K562 (cell line): Measurements from ENCODE around the gene HEXIM1. TPM values are rescaled to one million over a fixed set of nuclear protein-coding genes. Genes with fewer than 3 reads are reported as not detected.

Experiments
- ATAC-seq: fragments of 200-7000 bp; cut with Tn5 transposase; 3 replicates; pipeline ENCODE4 v1.9.1; 2020; ENCODE audit warnings: moderate library complexity
- BruUV-seq: library from RNA; stranded (reverse); fragments of 400-500 nt; replicated peaks from 2 replicates; lab custom pipeline; 2021; lab: Mats Ljungman, UMichigan
- CTCF ChIA-PET: fragments of 300-600 bp; formaldehyde crosslinking; extraction: SDS; loops from one replicate; lab custom pipeline; 2021; ENCODE audit warnings: low intra/inter-chr PET ratio; lab: Yijun Ruan, JAX
- POLR2A ChIA-PET: fragments of 300-600, 350-650 bp; sonication (Branson Sonifier 250); formaldehyde crosslinking; extraction: SDS; loops from one replicate; lab custom pipeline; 2021; ENCODE audit warnings: antibody characterized with exemption, inconsistent platforms; lab: Yijun Ruan, JAX
- DNase-seq, 4 experiments: peaks; one replicate each; pipeline versions ENCODE4 v3.0.0 to v3.0.0-alpha.2; 2011 to 2018; ENCODE audit warnings: low spot score in 3 of 4, mixed read lengths in 3 of 4; ENCODE audit errors: extremely low read depth in 1 of 4
- FAIRE-seq: peaks from 2 replicates; lab custom pipeline; 2011; peaks lifted over from hg19 to GRCh38; lab: Jason Lieb, UNC
- H2AFZ ChIP-seq: 2 replicates; pipeline ENCODE4 v1.6.0; 2011; ENCODE audit warnings: low read depth, low read length, control low read depth, inconsistent platforms
- H3K27ac ChIP-seq: fragments of 200-600 bp; 3 replicates; pipeline ENCODE4 v1.8.0; 2011; ENCODE audit warnings: low read depth, mild to moderate bottlenecking, control low read depth, inconsistent platforms, low read length, moderate library complexity, mixed read lengths; ENCODE audit errors: extremely low read depth
- H3K27me3 ChIP-seq, 2 experiments: fragments of 300-600 bp in 1 of 2; 2 replicates in 1 of 2; 3 replicates in 1 of 2; pipeline versions ENCODE4 v1.6.0 to v1.8.0; 2011; ENCODE audit warnings: inconsistent platforms in 2 of 2, low read length in 2 of 2, mild to moderate bottlenecking in 1 of 2, mixed read lengths in 1 of 2, moderate library complexity in 1 of 2; ENCODE audit not compliant: control insufficient read depth in 2 of 2, insufficient read depth in 2 of 2
- H3K36me3 ChIP-seq: fragments of 300-600 bp; 3 replicates; pipeline ENCODE4 v1.8.0; 2011; ENCODE audit warnings: mild to moderate bottlenecking, low read length, inconsistent platforms; ENCODE audit not compliant: control insufficient read depth, insufficient read depth
- H3K4me1 ChIP-seq, 2 experiments: fragments of 200-600 bp in 1 of 2; replicated peaks in 1 of 2; 2 replicates in 1 of 2; 3 replicates in 1 of 2; pipeline versions ENCODE4 v1.5.1 to v1.8.0; 2011; ENCODE audit warnings: inconsistent platforms in 2 of 2, low read length in 2 of 2, mild to moderate bottlenecking in 1 of 2, mixed read lengths in 1 of 2, moderate library complexity in 1 of 2; ENCODE audit not compliant: control insufficient read depth in 2 of 2, insufficient read depth in 2 of 2
- H3K4me2 ChIP-seq: 2 replicates; pipeline ENCODE4 v1.6.1; 2011; ENCODE audit warnings: low read length, control low read depth, inconsistent platforms, mixed read lengths; ENCODE audit not compliant: insufficient read depth
- H3K4me3 ChIP-seq: fragments of 200-600 bp; sonication (generic), shearing (Covaris generic); 2 replicates; pipeline ENCODE4 v1.5.1; 2016; ENCODE audit warnings: control low read depth, inconsistent platforms
- H3K79me2 ChIP-seq: fragments of 200-600 bp; 3 replicates; pipeline ENCODE4 v1.8.0; 2011; ENCODE audit warnings: low read length, inconsistent platforms; ENCODE audit not compliant: control insufficient read depth, insufficient read depth
- H3K9ac ChIP-seq, 2 experiments: 2 replicates each; pipeline versions ENCODE4 v1.6.0 to v1.6.1; 2011; ENCODE audit warnings: low read depth in 2 of 2, low read length in 2 of 2, control low read depth in 1 of 2, inconsistent platforms in 1 of 2, mild to moderate bottlenecking in 1 of 2, mixed read lengths in 1 of 2; ENCODE audit not compliant: insufficient read depth in 1 of 2
- H3K9me1 ChIP-seq: one replicate; pipeline ENCODE4 v1.6.0; 2011; ENCODE audit warnings: inconsistent platforms, mild to moderate bottlenecking, low read length, moderate library complexity; ENCODE audit not compliant: control insufficient read depth, insufficient read depth
- H3K9me3 ChIP-seq: replicated peaks from 2 replicates; pipeline ENCODE4 v1.5.1; 2011; ENCODE audit warnings: low read depth, low read length, inconsistent platforms; ENCODE audit not compliant: control insufficient read depth, insufficient read depth
- H4K20me1 ChIP-seq: replicated peaks from 2 replicates; pipeline ENCODE4 v1.6.1; 2011; ENCODE audit warnings: low read length, inconsistent platforms, mixed read lengths; ENCODE audit not compliant: control insufficient read depth, insufficient read depth
- CREB1 ChIP-seq, 2 experiments: sonication (generic) in 1 of 2; formaldehyde crosslinking in 1 of 2; IDR thresholded peaks; 2 replicates each; pipeline versions ENCODE4 v1.6.1 to v1.8.0; 2012 to 2022; ENCODE audit warnings: inconsistent platforms in 1 of 2, mild to moderate bottlenecking in 1 of 2, missing genetic modification reagents in 1 of 2, moderate library complexity in 1 of 2
- ELF1 ChIP-seq: fragments of 200-800 bp; sonication (Bioruptor generic); IDR thresholded peaks from 2 replicates; pipeline ENCODE4 v1.6.1; 2016; ENCODE audit warnings: missing genetic modification characterization, missing compliant biosample characterization
- FIP1L1 ChIP-seq: fragments of 200-400 bp; formaldehyde crosslinking; IDR thresholded peaks from 2 replicates; pipeline ENCODE4 v1.6.1; 2018; ENCODE audit warnings: mild to moderate bottlenecking, low read depth, low read length; ENCODE audit not compliant: poor library complexity, severe bottlenecking
- FOXA1 ChIP-seq: fragments of 450-650 bp; IDR thresholded peaks from 2 replicates; pipeline ENCODE4 v1.6.1; 2016; ENCODE audit warnings: mild to moderate bottlenecking, borderline replicate concordance
- HDAC3 ChIP-seq: fragments of 450-650 bp; IDR thresholded peaks from 2 replicates; pipeline ENCODE4 v1.6.1; 2018; ENCODE audit warnings: borderline replicate concordance, mild to moderate bottlenecking, moderate library complexity; ENCODE audit not compliant: partially characterized antibody
- NR2C2 ChIP-seq, 2 experiments: fragments of 200-800 bp in 1 of 2; sonication (Bioruptor generic) in 1 of 2; sonication (generic) in 1 of 2; formaldehyde crosslinking in 1 of 2; IDR thresholded peaks; 2 replicates each; pipeline versions ENCODE4 v1.6.1 to v1.8.0; 2016 to 2022; ENCODE audit warnings: mild to moderate bottlenecking in 1 of 2, missing compliant biosample characterization in 1 of 2, missing genetic modification characterization in 1 of 2, missing genetic modification reagents in 1 of 2
- PTRF ChIP-seq: fragments of 450-650 bp; IDR thresholded peaks from 2 replicates; pipeline ENCODE4 v1.6.1; 2016; ENCODE audit warnings: mild to moderate bottlenecking, missing genetic modification characterization, missing compliant biosample characterization
- TCF7 ChIP-seq: sonication (generic); IDR thresholded peaks from 2 replicates; pipeline ENCODE4 v1.6.1; 2016; ENCODE audit warnings: antibody characterized with exemption, borderline replicate concordance
- ZNF253 ChIP-seq: fragments of 250-450 bp; sonication (Bioruptor Pico); conservative IDR thresholded peaks from 2 replicates; pipeline ENCODE4 v1.6.1; 2021; ENCODE audit warnings: mild to moderate bottlenecking
- ZNF444 ChIP-seq: fragments of 250-450 bp; sonication (Bioruptor Pico); IDR thresholded peaks from 2 replicates; pipeline ENCODE4 v1.4.0; 2020; ENCODE audit warnings: mild to moderate bottlenecking, moderate library complexity
- ZNF778 ChIP-seq: fragments of 450-650 bp; formaldehyde crosslinking; IDR thresholded peaks from 2 replicates; pipeline ENCODE4 v1.4.0; 2020; ENCODE audit warnings: mild to moderate bottlenecking, moderate library complexity
- ZNF79 ChIP-seq: fragments of 250-450 bp; sonication (Bioruptor Pico); IDR thresholded peaks from 2 replicates; pipeline ENCODE4 v1.4.0; 2020; ENCODE audit warnings: low read depth, mild to moderate bottlenecking, moderate library complexity
- WGBS: fragments of 100-300 bp; shearing (Covaris generic); methylation state at CpG from one replicate; pipeline ENCODE4 v1.1.6; 2016; ENCODE audit warnings: low coverage, mixed read lengths; ENCODE audit not compliant: insufficient coverage; ENCODE audit errors: missing lambda C conversion rate; 5-methylcytosine and 5-hydroxymethylcytosine counted together
- in situ Hi-C: fragments of 300-500 bp; cut with MboI; formaldehyde crosslinking; loops from 4 replicates; pipeline ENCODE4 v1.15.0; 2018; ENCODE audit warnings: inconsistent platforms, mixed read lengths
- intact Hi-C: fragments of 100-400 bp; cut with micrococcal nuclease; formaldehyde crosslinking; loops from 2 replicates; pipeline ENCODE4 v1.14.2; 2022
- polyA plus RNA-seq, 8 experiments: library from polyadenylated mRNA; depleted of rRNA in 4 of 8; stranded (reverse) in 5 of 8; unstranded in 3 of 8; fragments of >200 nt; fragmentation: Nextera tagmentation in 2 of 8; fragmentation: Illumina TruSeq in 1 of 8; extraction: Ambion mirVana in 2 of 8; extraction: Trizol in 1 of 8; gene quantifications; 2 replicates each; pipeline versions ENCODE4 v1.2.1 to v1.2.3, GENCODE V29; 2011 to 2014; ENCODE audit warnings: inconsistent platforms in 1 of 8, missing spikeins in 1 of 8
- total RNA-seq, 7 experiments: library from RNA; depleted of rRNA in 6 of 7; stranded (reverse); fragments of >200 nt in 6 of 7; fragmentation: Illumina TruSeq in 2 of 7; extraction: Trizol in 2 of 7; gene quantifications; 2 replicates each; pipeline versions ENCODE4 v1.2.1 to v1.2.3, GENCODE V29; 2011 to 2021; ENCODE audit warnings: low replicate concordance in 1 of 7
- TF ChIP-seq, protein P1 (sequence below): fragments of 250-450 bp; sonication (Bioruptor Pico); IDR thresholded peaks from 2 replicates; pipeline ENCODE4 v1.4.0; 2020; ENCODE audit warnings: mild to moderate bottlenecking, moderate library complexity, borderline replicate concordance

The HEXIM1 gene
- total and polyA plus RNA-seq, 9 of the 15 experiments (the other 6 are each of a cell fraction or from before 2014, with no cell fraction given), result 1.4 to 28.3 (median 9.1) TPM

GRCh38 chr17:45101546-45101882 lies 46.8 kb upstream of the HEXIM1 start:
- no peak for TF ChIP-seq PTRF (tag)
- no peak for TF ChIP-seq NR2C2 (CRISPR knock-in tag; IDR thresholded peaks at IDR 0.05)
- no peak for TF ChIP-seq NR2C2 (tag; IDR thresholded peaks at IDR 0.05)
- TF ChIP-seq ZNF253 (CRISPR knock-in tag), result no peak
- TF ChIP-seq, protein P1, sequence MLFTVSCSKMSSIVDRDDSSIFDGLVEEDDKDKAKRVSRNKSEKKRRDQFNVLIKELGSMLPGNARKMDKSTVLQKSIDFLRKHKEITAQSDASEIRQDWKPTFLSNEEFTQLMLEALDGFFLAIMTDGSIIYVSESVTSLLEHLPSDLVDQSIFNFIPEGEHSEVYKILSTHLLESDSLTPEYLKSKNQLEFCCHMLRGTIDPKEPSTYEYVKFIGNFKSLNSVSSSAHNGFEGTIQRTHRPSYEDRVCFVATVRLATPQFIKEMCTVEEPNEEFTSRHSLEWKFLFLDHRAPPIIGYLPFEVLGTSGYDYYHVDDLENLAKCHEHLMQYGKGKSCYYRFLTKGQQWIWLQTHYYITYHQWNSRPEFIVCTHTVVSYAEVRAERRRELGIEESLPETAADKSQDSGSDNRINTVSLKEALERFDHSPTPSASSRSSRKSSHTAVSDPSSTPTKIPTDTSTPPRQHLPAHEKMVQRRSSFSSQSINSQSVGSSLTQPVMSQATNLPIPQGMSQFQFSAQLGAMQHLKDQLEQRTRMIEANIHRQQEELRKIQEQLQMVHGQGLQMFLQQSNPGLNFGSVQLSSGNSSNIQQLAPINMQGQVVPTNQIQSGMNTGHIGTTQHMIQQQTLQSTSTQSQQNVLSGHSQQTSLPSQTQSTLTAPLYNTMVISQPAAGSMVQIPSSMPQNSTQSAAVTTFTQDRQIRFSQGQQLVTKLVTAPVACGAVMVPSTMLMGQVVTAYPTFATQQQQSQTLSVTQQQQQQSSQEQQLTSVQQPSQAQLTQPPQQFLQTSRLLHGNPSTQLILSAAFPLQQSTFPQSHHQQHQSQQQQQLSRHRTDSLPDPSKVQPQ (CRISPR knock-in tag), result no peak
- no peak for TF ChIP-seq FOXA1
- TF ChIP-seq ZNF444 (CRISPR knock-in tag), result no peak
- TF ChIP-seq ELF1 (tag), result no peak
- TF ChIP-seq FIP1L1, result no peak
- TF ChIP-seq ZNF778 (CRISPR knock-in tag), result no peak
- no peak for TF ChIP-seq TCF7
- TF ChIP-seq CREB1 (IDR thresholded peaks at IDR 0.05), result no peak
- TF ChIP-seq CREB1 (CRISPR knock-in tag; IDR thresholded peaks at IDR 0.05), result no peak
- TF ChIP-seq HDAC3, result no peak
- no peak for TF ChIP-seq ZNF79 (CRISPR knock-in tag)
- TF ChIP-seq, all 486 proteins: peak for 0
- H4K20me1 ChIP-seq, result peaks cover 4% of the 10 kb centered on the region
- no peak overlapping the region for H3K4me2 ChIP-seq
- no peaks in the 10 kb centered on the region for H3K27me3 ChIP-seq
- no TSS peak for BruUV-seq
- no peak overlapping the region; a peak in 1 of 4 replicates for H3K9ac ChIP-seq
- H3K27ac ChIP-seq, result no peak overlapping the region
- H3K9me3 ChIP-seq, result no peaks in the 10 kb centered on the region
- no peak overlapping the region for H2AFZ ChIP-seq
- no peaks in the 10 kb centered on the region for H3K9me1 ChIP-seq
- H3K4me3 ChIP-seq, result no peak overlapping the region
- ChIA-PET CTCF (interaction anchor here (0.7 kb wide), 1 partner anchor 181 kb away, joined by 3 read pairs; no protein-coding TSS in a partner anchor), POLR2A (interaction anchor here (1.0 kb wide), 1 partner anchor 47 kb away, joined by 4 read pairs; no protein-coding TSS in a partner anchor)
- H3K4me1 ChIP-seq, result no peaks in the 10 kb centered on the region
- peaks cover 94% of the 10 kb centered on the region for H3K36me3 ChIP-seq
- ATAC-seq (no peak), FAIRE-seq (no peak), DNase-seq (no peak)
- H3K79me2 ChIP-seq, result no peaks in the 10 kb centered on the region
- 96% methylated on average over 7 of the region's 9 CpGs for WGBS
- intact Hi-C loops (no loop called here), in situ Hi-C loops (no loop called here)
